Activated CD4-positive, alpha-beta T cell treated with anti-CD3 and anti-CD28 coated beads for 36 hours (primary cell): ENCODE results near the gene CRYBG1. TPM values are rescaled to one million over a fixed set of nuclear protein-coding genes. Genes with fewer than 3 reads are reported as not detected.

Source experiments
- ATAC-seq: fragments of 200-7000 bp; cut with Tn5 transposase; one replicate; pipeline ENCODE4 v1.10.0; 2021; ENCODE audit warnings: mild to moderate bottlenecking, moderate library complexity
- CTCF ChIA-PET: fragments of 350-600 bp; sonication (Branson Sonifier 250); formaldehyde crosslinking; loops from one replicate; lab custom pipeline; 2021; ENCODE audit warnings: antibody characterized with exemption; lab: Charles Lee
- POLR2A ChIA-PET: fragments of 350-600 bp; sonication (Branson Sonifier 250); formaldehyde crosslinking; loops from one replicate; lab custom pipeline; 2021; ENCODE audit warnings: antibody characterized with exemption, inconsistent platforms; lab: Charles Lee
- DNase-seq: peaks from one replicate; pipeline ENCODE4 v3.0.0-alpha.2; 2020
- H3K27ac Mint-ChIP-seq: one replicate; pipeline ENCODE4 v1.8.0; 2021; ENCODE audit warnings: mixed read lengths
- H3K27me3 Mint-ChIP-seq: one replicate; pipeline ENCODE4 v1.8.0; 2021; ENCODE audit warnings: mixed read lengths
- H3K36me3 Mint-ChIP-seq: one replicate; pipeline ENCODE4 v1.8.0; 2021; ENCODE audit warnings: low read depth, mixed read lengths
- H3K4me1 Mint-ChIP-seq: one replicate; pipeline ENCODE4 v1.8.0; 2021; ENCODE audit warnings: mixed read lengths
- H3K4me3 Mint-ChIP-seq: one replicate; pipeline ENCODE4 v1.8.0; 2021; ENCODE audit warnings: mild to moderate bottlenecking, moderate library complexity, mixed read lengths
- H3K9me3 Mint-ChIP-seq: one replicate; pipeline ENCODE4 v1.8.0; 2021; ENCODE audit warnings: low read depth, mixed read lengths
- intact Hi-C, 2 experiments: fragments of 100-400 bp; cut with DNase I in 1 of 2; cut with micrococcal nuclease in 1 of 2; formaldehyde crosslinking; loops; one replicate each; pipeline versions ENCODE4 v1.14.2 to v1.15.1; 2022 to 2024; cut with DNase I, micrococcal nuclease
- total RNA-seq, 2 experiments: library from RNA; stranded (reverse); gene quantifications; one replicate each; pipeline ENCODE4 v1.2.3, GENCODE V29; 2021

The CRYBG1 gene
- total RNA-seq, 2 experiments from 2014 or later, result 26.2 to 26.6 TPM

- H3K4me1 Mint-ChIP-seq, result no peaks in the 10 kb centered on the region
- H3K27ac Mint-ChIP-seq, result no peak overlapping the region
- intact Hi-C loops, result no loop called here
- no peak overlapping the region for H3K4me3 Mint-ChIP-seq
- CTCF ChIA-PET, result interaction anchor here (0.9 to 1.8 kb wide), 5 partner anchors 13 to 539 kb away, joined by 3 to 6 read pairs (median 4); no protein-coding TSS in a partner anchor
- peaks cover 2% of the 10 kb centered on the region for H3K27me3 Mint-ChIP-seq
- DNase-seq (no peak), ATAC-seq (no peak)
- POLR2A ChIA-PET, result no interaction called here
- no peaks in the 10 kb centered on the region for H3K36me3 Mint-ChIP-seq
- H3K9me3 Mint-ChIP-seq, result no peaks in the 10 kb centered on the region
These were observed 97.8 kb downstream of the CRYBG1 start for GRCh38 chr6:106458021-106458986.

GRCh38 chr6:106460481-106460880 is 100.0 kb downstream of the CRYBG1 start:
- intact Hi-C loops, result no loop called here
- no peaks in the 10 kb centered on the region for H3K36me3 Mint-ChIP-seq
- DNase-seq (no peak), ATAC-seq (no peak)
- POLR2A ChIA-PET, result no interaction called here
- CTCF ChIA-PET, result interaction anchor here (1.5 to 3.1 kb wide), 2 partner anchors 12 to 13 kb away, joined by 5 to 18 read pairs; no protein-coding TSS in a partner anchor
- no peak overlapping the region for H3K4me3 Mint-ChIP-seq
- no peaks in the 10 kb centered on the region for H3K4me1 Mint-ChIP-seq
- no peaks in the 10 kb centered on the region for H3K9me3 Mint-ChIP-seq
- peaks cover 2% of the 10 kb centered on the region for H3K27me3 Mint-ChIP-seq
- no peak overlapping the region for H3K27ac Mint-ChIP-seq

DNA sequence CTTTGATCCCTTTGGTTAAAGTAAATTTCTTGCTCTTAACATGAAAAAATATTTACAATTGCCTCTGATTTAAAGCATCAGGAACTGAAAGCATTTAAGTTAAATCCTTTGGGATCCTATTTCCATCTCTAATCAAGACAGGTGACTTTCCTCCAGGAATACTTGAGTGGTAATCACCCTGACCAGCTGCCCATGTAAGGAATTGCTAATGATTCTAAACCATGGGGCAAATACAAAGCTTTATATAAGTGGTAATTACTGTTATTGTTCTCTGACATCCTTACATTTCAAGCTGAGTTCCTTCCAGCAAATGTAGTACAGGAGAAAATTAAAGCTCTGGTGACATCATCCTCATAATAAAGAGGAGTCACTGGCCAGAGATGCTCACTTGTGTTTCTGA is 100.6 kb downstream of the CRYBG1 start:
- ChIA-PET POLR2A (no interaction called here), CTCF (interaction anchor here (3.1 kb wide), 1 partner anchor 12 kb away, joined by 18 read pairs; no protein-coding TSS in a partner anchor)
- DNase-seq (no peak), ATAC-seq (no peak)
- H3K27me3 Mint-ChIP-seq, result peaks cover 4% of the 10 kb centered on the region
- H3K36me3 Mint-ChIP-seq, result no peaks in the 10 kb centered on the region
- no peak overlapping the region for H3K27ac Mint-ChIP-seq
- H3K9me3 Mint-ChIP-seq, result no peaks in the 10 kb centered on the region
- no peaks in the 10 kb centered on the region for H3K4me1 Mint-ChIP-seq
- intact Hi-C loops, result no loop called here
- H3K4me3 Mint-ChIP-seq, result no peak overlapping the region

GRCh38 chr6:106462923-106463557 is 102.5 kb downstream of the CRYBG1 start:
- H3K27ac Mint-ChIP-seq, result no peak overlapping the region
- H3K27me3 Mint-ChIP-seq, result peaks cover 10% of the 10 kb centered on the region
- intact Hi-C loops, result no loop called here
- H3K36me3 Mint-ChIP-seq, result no peaks in the 10 kb centered on the region
- H3K4me1 Mint-ChIP-seq, result no peaks in the 10 kb centered on the region
- CTCF ChIA-PET, result interaction anchor here (1.1 to 3.1 kb wide), 5 partner anchors 10 to 104 kb away, joined by 3 to 18 read pairs (median 4); no protein-coding TSS in a partner anchor
- no peak for DNase-seq
- no peaks in the 10 kb centered on the region for H3K9me3 Mint-ChIP-seq
- H3K4me3 Mint-ChIP-seq, result no peak overlapping the region
- POLR2A ChIA-PET, result no interaction called here
- no peak for ATAC-seq

DNA sequence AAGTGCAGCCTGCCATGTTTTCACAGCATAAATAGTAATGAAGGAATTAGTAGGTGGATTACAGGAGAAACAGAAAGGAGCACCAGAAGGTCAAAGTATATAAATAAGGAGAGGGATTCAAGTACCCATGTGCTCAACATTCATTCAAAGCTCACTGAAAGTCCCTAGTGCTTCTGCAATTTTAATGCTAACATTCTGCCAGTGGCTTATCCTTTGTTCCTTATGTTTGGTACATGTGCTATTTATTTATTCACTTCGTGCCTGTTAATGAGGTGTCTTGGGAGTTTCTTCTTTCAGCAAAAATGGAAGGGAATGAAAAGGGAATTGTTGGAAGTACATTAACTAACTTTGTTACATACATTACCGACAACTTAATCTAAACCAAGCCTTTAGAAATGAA is 105.7 kb downstream of the CRYBG1 start:
- Mint-ChIP-seq H3K27me3 (peaks cover 11% of the 10 kb centered on the region), H3K36me3 (no peaks in the 10 kb centered on the region), H3K27ac (no peak overlapping the region), H3K9me3 (no peaks in the 10 kb centered on the region), H3K4me1 (no peaks in the 10 kb centered on the region), H3K4me3 (no peak overlapping the region)
- ChIA-PET POLR2A (interaction anchor here (0.8 kb wide), 1 partner anchor 78 kb away, joined by 4 read pairs; no protein-coding TSS in a partner anchor), CTCF (interaction anchor here (1.5 to 2.6 kb wide), 2 partner anchors 22 to 97 kb away, joined by 3 to 12 read pairs; no protein-coding TSS in a partner anchor)
- intact Hi-C loops, result no loop called here
- DNase-seq (no peak), ATAC-seq (no peak)

- Mint-ChIP-seq H3K27me3 (peaks cover 10% of the 10 kb centered on the region), H3K4me3 (no peak overlapping the region), H3K27ac (no peak overlapping the region), H3K9me3 (no peaks in the 10 kb centered on the region), H3K4me1 (no peaks in the 10 kb centered on the region), H3K36me3 (no peaks in the 10 kb centered on the region)
- POLR2A ChIA-PET, result no interaction called here
- CTCF ChIA-PET, result no interaction called here
- intact Hi-C loops, result no loop called here
- ATAC-seq (no peak), DNase-seq (no peak)
These were observed 108.4 kb downstream of the CRYBG1 start for GRCh38 chr6:106468935-106469334.

- ChIA-PET POLR2A (no interaction called here), CTCF (interaction anchor here (0.7 kb wide), 1 partner anchor 45 kb away, joined by 4 read pairs; no protein-coding TSS in a partner anchor)
- Mint-ChIP-seq H3K4me3 (no peak overlapping the region), H3K36me3 (no peaks in the 10 kb centered on the region), H3K4me1 (no peaks in the 10 kb centered on the region), H3K27ac (no peak overlapping the region), H3K27me3 (peaks cover 10% of the 10 kb centered on the region), H3K9me3 (no peaks in the 10 kb centered on the region)
- intact Hi-C loops, result no loop called here
- ATAC-seq (no peak), DNase-seq (no peak)
These were observed 109.4 kb downstream of the CRYBG1 start for GRCh38 chr6:106469882-106470281.

- intact Hi-C loops, result no loop called here
- Mint-ChIP-seq H3K9me3 (no peaks in the 10 kb centered on the region), H3K4me1 (no peaks in the 10 kb centered on the region), H3K27ac (no peak overlapping the region), H3K36me3 (no peaks in the 10 kb centered on the region), H3K27me3 (peaks cover 10% of the 10 kb centered on the region), H3K4me3 (no peak overlapping the region)
- POLR2A ChIA-PET, result no interaction called here
- ATAC-seq (no peak), DNase-seq (no peak)
- CTCF ChIA-PET, result interaction anchor here (0.6 kb wide), 1 partner anchor 482 kb away, joined by 3 read pairs; no protein-coding TSS in a partner anchor
These were observed 109.8 kb downstream of the CRYBG1 start for GRCh38 chr6:106470316-106470715.

DNA sequence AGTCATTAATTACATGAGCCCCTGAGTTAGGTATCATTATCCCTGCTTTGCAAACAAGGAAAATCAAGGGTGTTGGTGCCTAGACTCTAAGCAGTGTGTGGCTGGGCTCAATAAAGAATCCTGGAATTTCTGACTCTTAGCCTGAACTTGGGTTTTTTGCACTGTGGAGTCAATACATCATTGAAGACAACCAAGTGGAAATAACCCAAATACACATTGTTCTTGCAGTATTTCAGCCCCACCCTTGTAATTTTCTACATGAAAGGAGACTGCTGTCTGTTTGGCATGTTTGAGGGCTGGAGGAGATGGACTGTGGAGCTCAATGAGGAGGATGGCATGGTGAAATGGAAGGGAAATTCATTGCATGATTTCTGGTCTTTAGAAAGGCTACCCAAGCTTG is 110.3 kb downstream of the CRYBG1 start:
- Mint-ChIP-seq H3K36me3 (no peaks in the 10 kb centered on the region), H3K4me1 (no peaks in the 10 kb centered on the region), H3K27ac (no peak overlapping the region), H3K4me3 (no peak overlapping the region), H3K9me3 (no peaks in the 10 kb centered on the region), H3K27me3 (peaks cover 10% of the 10 kb centered on the region)
- no peak for DNase-seq
- intact Hi-C loops, result no loop called here
- CTCF ChIA-PET, result interaction anchor here (0.6 to 5.0 kb wide), 2 partner anchors 9 to 482 kb away, joined by 3 to 18 read pairs; no protein-coding TSS in a partner anchor
- POLR2A ChIA-PET, result no interaction called here
- ATAC-seq, result no peak

DNA sequence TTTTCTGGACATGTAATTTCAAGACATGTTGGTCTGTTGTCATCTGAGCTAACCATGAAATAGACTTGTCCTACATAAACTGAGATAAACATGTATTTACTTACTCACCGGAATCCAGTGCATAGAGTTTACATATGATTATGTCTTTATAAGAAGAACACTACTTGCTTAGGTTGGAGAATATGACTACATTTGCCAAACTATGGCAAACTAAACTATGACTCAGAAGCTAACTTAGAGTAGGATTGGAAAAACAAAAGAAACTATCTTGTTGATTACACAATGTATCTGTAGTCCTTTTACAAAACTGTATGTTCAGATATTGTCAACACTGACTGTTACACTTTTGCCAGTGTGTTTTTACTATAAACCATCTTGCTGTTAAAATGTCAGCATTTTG is 113.3 kb downstream of the CRYBG1 start:
- peak; percentile 85 for ATAC-seq
- Mint-ChIP-seq H3K9me3 (no peaks in the 10 kb centered on the region), H3K4me1 (peaks cover 9% of the 10 kb centered on the region), H3K27me3 (no peaks in the 10 kb centered on the region), H3K4me3 (no peak overlapping the region), H3K27ac (no peak overlapping the region), H3K36me3 (no peaks in the 10 kb centered on the region)
- POLR2A ChIA-PET, result interaction anchor here (0.7 kb wide), 1 partner anchor 39 kb away, joined by 3 read pairs; no protein-coding TSS in a partner anchor
- CTCF ChIA-PET, result interaction anchor here (1.6 to 5.0 kb wide), 2 partner anchors 12 to 28 kb away, joined by 4 to 18 read pairs; no protein-coding TSS in a partner anchor
- intact Hi-C loops, result loop anchor here in 1 of 2 experiments (2.0 kb wide), 2 partner anchors 39 to 47 kb away; no protein-coding TSS in a partner anchor
- DNase-seq, result no peak

DNA sequence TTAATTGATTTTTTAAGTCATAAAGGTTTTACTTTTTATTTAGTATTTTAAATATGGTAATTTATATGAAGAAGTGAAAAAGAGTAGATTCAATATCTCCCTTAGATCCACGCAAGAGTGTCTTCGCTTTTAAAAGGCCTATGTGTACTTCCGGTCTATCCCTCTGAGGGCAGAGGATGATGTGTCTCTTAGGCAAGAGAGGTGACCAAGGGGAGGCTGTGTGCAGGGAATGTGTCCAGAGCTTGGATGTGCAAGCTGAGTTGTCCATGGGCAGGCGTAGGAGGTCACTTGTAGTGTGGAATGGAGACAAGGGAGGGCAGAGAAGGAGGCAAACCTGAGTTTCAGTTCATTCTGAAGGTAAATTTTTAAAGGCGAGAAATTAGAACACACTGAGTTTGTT is 113.9 kb downstream of the CRYBG1 start:
- ATAC-seq (no peak), DNase-seq (no peak)
- ChIA-PET POLR2A (no interaction called here), CTCF (interaction anchor here (5.0 kb wide), 1 partner anchor 13 kb away, joined by 18 read pairs; no protein-coding TSS in a partner anchor)
- H3K9me3 Mint-ChIP-seq, result no peaks in the 10 kb centered on the region
- no peak overlapping the region for H3K4me3 Mint-ChIP-seq
- intact Hi-C loops, result loop anchor here in 1 of 2 experiments (2.0 kb wide), 2 partner anchors 38 to 46 kb away; no protein-coding TSS in a partner anchor
- H3K27ac Mint-ChIP-seq, result no peak overlapping the region
- peaks cover 9% of the 10 kb centered on the region for H3K4me1 Mint-ChIP-seq
- no peaks in the 10 kb centered on the region for H3K36me3 Mint-ChIP-seq
- no peaks in the 10 kb centered on the region for H3K27me3 Mint-ChIP-seq
